GM19328 (cell line): ENCODE data around the gene SMIM24.
"Not testable (repeated sequence)": the region's sequence is repeated elsewhere in the genome, so short reads cannot be mapped to it uniquely, and the experiment has no call there.

Experiments
- ATAC-seq: cut with Tn5 transposase; IDR thresholded peaks from one replicate; pipeline ENCODE4 v1.9.1; 2021; ENCODE audit warnings: mild to moderate bottlenecking, moderate library complexity; ENCODE audit not compliant: unreplicated experiment

SMIM24 gene

DNA sequence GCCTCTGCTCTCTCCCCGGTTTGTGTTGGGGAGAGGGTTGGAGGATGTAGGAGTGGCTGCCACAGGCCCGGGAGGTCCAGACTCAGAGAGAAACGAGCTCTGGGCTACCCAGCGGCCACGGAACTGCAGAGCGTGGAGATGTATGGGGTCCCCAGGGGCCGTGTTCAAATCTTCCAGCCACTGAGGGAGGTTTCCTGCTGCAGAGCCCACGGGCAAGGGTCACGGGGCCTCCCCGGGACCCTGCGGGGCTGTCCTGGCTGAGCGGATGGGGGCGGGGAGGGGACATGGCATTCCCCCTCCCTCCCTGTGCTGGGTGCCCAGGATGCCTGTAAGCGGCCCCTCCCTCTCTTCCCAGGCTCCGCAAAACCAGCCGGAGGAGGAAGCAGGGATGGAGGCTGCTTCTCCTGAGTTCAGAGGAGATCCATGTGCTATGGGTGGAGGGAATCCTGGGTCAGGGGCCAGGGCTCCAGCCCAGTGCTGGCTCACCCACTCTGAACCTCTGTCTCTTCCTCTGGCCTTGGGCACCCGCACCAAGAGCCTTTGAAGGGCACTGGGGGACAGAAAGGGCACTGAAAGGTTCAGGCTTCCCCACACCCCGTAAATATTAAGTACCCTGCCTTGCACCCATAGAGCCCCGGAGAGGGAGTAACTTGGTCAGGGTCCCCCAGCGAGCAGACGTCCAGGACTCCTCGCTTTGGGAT, 22.6 kb downstream of the SMIM24 start:
- ATAC-seq = no peak

GRCh38 chr19:3456925-3457527, 23.3 kb downstream of the SMIM24 start:
- ATAC-seq = no peak

DNA sequence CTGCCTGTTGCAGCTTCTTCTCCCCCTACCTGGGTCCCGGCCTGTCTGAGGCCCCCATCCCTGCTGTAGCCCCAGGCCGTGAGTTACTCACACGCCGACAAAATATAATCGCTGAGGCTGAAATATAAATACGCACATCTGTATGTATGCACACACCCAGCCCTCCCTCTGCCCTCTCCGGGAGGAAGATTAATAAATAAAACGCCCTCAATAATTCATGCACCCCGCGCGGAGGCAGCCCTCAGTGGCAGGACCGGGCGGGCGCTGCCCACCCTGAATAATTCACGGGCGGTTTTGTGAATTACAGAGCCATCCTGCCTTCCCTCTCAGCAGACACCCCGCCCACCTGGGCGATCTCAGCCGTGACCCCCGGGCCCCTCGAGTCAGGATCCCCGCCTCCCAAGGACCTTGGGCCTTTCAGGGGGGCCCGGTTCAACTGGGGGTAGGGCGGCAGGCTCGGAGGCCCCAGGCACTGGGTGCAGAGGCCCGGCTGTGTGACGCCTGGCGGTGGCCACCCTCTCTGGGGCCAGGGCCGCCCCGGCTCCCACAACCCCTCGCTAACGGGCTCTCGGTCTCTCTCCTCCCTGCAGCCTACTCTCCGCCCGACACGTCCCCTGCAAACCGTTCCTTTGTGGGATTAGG, 24.2 kb downstream of the SMIM24 start:
- no peak for ATAC-seq

DNA sequence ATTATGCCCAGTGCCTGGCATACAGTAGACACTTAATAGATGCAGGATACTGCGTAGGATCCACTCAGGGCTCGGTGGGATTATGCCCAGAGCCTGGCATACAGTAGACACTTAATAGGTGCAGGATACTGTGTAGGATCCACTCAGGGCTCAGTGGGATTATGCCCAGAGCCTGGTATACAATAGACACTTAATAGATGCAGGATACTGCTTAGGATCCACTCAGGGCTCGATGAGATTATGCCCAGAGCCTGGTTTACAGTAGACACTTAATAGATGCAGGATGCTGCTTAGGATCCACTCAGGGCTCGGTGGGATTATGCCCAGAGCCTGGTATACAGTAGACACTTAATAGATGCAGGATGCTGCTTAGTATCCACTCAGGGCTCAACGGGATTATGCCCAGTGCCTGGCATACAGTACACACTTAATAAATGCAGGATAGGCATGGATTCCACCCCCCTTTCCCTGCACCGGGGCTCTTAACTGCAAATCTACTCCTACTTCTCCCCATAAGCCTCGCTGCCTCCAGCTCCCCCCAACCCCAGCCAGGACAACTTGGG, 24.9 kb downstream of the SMIM24 start:
- ATAC-seq = no peak

GRCh38 chr19:3454656-3455392, 25.5 kb downstream of the SMIM24 start:
- no peak for ATAC-seq

DNA sequence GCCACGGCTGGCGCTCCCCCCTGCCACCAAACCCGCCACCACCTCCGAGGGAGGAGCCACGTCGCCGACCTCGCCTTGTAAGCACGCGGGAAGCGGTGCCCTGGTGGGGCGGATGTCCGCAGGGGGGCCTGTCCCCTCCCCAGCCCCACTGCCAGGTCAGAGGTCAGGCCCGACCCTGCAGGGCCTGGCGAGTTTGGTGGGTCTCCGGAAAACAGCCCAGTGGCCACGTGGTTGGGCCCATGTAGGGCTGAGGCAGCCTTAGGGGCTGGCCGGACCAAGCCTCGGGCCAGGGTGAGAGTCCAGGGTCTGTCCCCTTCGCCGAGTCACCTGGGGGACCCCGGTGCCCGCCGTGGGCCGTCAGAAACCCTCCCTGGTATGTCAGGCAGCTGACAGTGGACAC, 26.5 kb downstream of the SMIM24 start:
- no peak for ATAC-seq

DNA sequence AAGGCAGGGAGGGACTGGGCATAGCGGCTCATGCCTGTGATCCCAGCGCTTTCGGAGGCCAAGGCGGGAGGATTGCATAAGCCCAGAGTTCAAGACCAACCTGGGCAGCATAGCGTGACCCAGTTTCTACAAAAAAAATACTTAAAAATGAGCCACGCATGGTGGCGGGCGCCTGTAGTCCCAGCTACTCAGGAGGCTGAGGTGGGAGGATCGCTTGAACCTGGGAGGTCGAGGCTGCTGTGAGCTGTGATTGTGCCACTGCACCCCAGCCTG, 27.4 kb downstream of the SMIM24 start:
- ATAC-seq = not testable (repeated sequence)

- no peak for ATAC-seq
These were observed 28.0 kb downstream of the SMIM24 start for GRCh38 chr19:3452171-3452941.

- ATAC-seq = no peak
These were observed 28.9 kb downstream of the SMIM24 start for GRCh38 chr19:3451451-3451866.

GRCh38 chr19:3450796-3451411, 29.4 kb downstream of the SMIM24 start:
- ATAC-seq = no peak

- no peak for ATAC-seq
These were observed 31.6 kb downstream of the SMIM24 start for GRCh38 chr19:3448616-3449334.

GRCh38 chr19:3446657-3447056, 33.7 kb downstream of the SMIM24 start:
- ATAC-seq = not testable (repeated sequence)

- no peak for ATAC-seq
These were observed 35.6 kb downstream of the SMIM24 start for GRCh38 chr19:3444695-3445234.

- ATAC-seq = no peak
These were observed 36.3 kb downstream of the SMIM24 start for GRCh38 chr19:3443840-3444694.

DNA sequence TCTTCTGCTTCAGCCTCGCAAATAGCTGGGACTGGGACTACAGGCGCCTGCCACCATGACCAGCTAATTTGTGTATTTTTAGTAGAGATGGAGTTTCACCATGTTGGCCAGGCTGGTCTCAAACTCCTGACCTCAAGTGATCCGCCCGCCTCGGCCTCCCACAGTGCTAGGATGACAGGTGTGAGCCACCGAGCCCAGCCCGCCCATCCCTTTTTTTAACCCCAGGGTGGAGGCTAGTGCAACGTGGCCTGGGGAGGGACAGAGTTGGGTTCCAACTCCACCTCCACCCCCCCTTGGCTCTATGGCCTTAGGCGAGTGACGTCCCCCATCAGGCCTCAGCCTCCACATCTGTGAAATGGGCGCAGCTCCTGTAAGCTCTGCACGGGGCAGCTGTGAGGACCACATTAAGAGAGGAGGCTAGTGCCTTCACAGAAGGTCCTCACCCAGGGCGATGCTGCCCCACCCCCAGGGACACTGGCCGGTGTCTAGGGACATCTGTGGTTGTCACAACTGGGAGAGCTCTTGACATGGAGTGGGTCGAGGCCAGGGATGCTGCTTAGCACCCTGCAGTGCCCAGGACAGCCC, 37.7 kb downstream of the SMIM24 start:
- ATAC-seq = no peak

DNA sequence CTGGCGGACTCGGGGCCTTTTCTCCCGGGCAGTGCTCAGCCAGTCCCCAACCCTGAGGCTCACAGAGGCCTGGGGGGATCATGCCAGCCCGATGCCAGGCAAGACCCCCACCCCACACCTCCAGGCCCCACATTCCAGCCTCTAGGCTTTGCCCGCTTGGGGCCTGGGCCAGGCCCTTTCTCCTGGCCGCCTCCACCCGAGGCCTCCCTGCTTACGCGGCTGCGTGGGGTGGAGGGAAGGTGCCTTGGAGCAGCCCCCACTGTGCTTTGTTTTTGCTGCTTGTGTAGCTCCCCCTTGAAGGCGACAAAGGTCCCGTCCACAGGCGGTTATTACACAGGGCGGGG, 38.4 kb downstream of the SMIM24 start:
- no peak for ATAC-seq

GRCh38 chr19:3441089-3441985, 39.0 kb downstream of the SMIM24 start:
- no peak for ATAC-seq
